ENCODE data around the gene ANKS1A.

GRCh38 chr6:35062676-35063574 is 173.9 kb downstream of the ANKS1A start:
- no peak for TF ChIP-seq EZH2 (IDR thresholded peaks at IDR 0.05; ENCODE audit: insufficient read depth, poor library complexity, severe bottlenecking)
- no peak for TF ChIP-seq EZH2phosphoT487 (IDR thresholded peaks at IDR 0.05; ENCODE audit: insufficient read depth, low read depth)
